Right ventricle myocardium inferior (tissue), 1 donor: ENCODE measurements around the gene TLK1. TPM values are rescaled to one million over a fixed set of nuclear protein-coding genes. Genes with fewer than 3 reads are reported as not detected.

Experiments
- ATAC-seq: fragments of 200-7000 bp; cut with Tn5 transposase; one replicate; pipeline ENCODE4 v1.9.1; 2020; ENCODE audit warnings: mild to moderate bottlenecking, moderate library complexity
- DNase-seq: peaks from one replicate; pipeline ENCODE4 v3.0.0; 2021; ENCODE audit errors: missing footprints
- intact Hi-C: fragments of 100-400 bp; cut with DNase I; formaldehyde crosslinking; loops from one replicate; pipeline ENCODE4 v1.11.0; 2022
- total RNA-seq: library from RNA; stranded (reverse); fragmentation: NEBNext Ultra II Directional; extraction: Animal tissue kit (Norgen Biotek cat#: 25700); gene quantifications from one replicate; pipeline ENCODE4 v1.2.1, GENCODE V29; 2021
- donor health status: DM: no; HTN: yes; CAD: no; lungs with severe emphysema.

Gene TLK1
- total RNA-seq, 1 donor from 2014 or later: 26.7 TPM

- ATAC-seq (no peak), DNase-seq (no peak)
- intact Hi-C loops: no loop called here
Measured at GRCh38 chr2:171149986-171150693, 10.6 kb downstream of the TLK1 start.

- no peak for DNase-seq
- ATAC-seq: no peak
- intact Hi-C loops: no loop called here
Measured at GRCh38 chr2:171149171-171149938, 11.3 kb downstream of the TLK1 start.

- intact Hi-C loops: no loop called here
- no peak for ATAC-seq
- DNase-seq: no peak
Measured at GRCh38 chr2:171147081-171147480, 13.6 kb downstream of the TLK1 start.

GRCh38 chr2:171146633-171147032 is 14.1 kb downstream of the TLK1 start:
- intact Hi-C loops: no loop called here
- DNase-seq (no peak), ATAC-seq (peak; percentile 26)

GRCh38 chr2:171146071-171146470 is 14.6 kb downstream of the TLK1 start:
- ATAC-seq (no peak), DNase-seq (no peak)
- intact Hi-C loops: no loop called here

GRCh38 chr2:171143670-171144062 is 17.0 kb downstream of the TLK1 start:
- intact Hi-C loops: no loop called here
- no peak for ATAC-seq
- no peak for DNase-seq

GRCh38 chr2:171142398-171142797 is 18.3 kb downstream of the TLK1 start:
- intact Hi-C loops: no loop called here
- no peak for ATAC-seq
- no peak for DNase-seq

- intact Hi-C loops: no loop called here
- no peak for DNase-seq
- ATAC-seq: no peak
Measured at GRCh38 chr2:171141320-171141719, 19.4 kb downstream of the TLK1 start.

- ATAC-seq (no peak), DNase-seq (no peak)
- intact Hi-C loops: no loop called here
Measured at GRCh38 chr2:171139860-171140259, 20.8 kb downstream of the TLK1 start.

- no peak for ATAC-seq
- DNase-seq: no peak
- intact Hi-C loops: no loop called here
Measured at GRCh38 chr2:171136024-171136423, 24.7 kb downstream of the TLK1 start.

GRCh38 chr2:171134624-171135230 is 26.0 kb downstream of the TLK1 start:
- DNase-seq (no peak), ATAC-seq (no peak)
- intact Hi-C loops: no loop called here

- intact Hi-C loops: no loop called here
- DNase-seq: no peak
- no peak for ATAC-seq
Measured at GRCh38 chr2:171132086-171132485, 28.6 kb downstream of the TLK1 start.

GRCh38 chr2:171128461-171128860 is 32.2 kb downstream of the TLK1 start:
- ATAC-seq: no peak
- no peak for DNase-seq
- intact Hi-C loops: no loop called here

- DNase-seq (no peak), ATAC-seq (no peak)
- intact Hi-C loops: no loop called here
Measured at GRCh38 chr2:171124541-171124940, 36.2 kb downstream of the TLK1 start.

GRCh38 chr2:171109571-171109970 is 51.1 kb downstream of the TLK1 start:
- DNase-seq (no peak), ATAC-seq (no peak)
- intact Hi-C loops: no loop called here

GRCh38 chr2:171109020-171109419 is 51.7 kb downstream of the TLK1 start:
- no peak for ATAC-seq
- DNase-seq: no peak
- intact Hi-C loops: no loop called here

- intact Hi-C loops: no loop called here
- DNase-seq (no peak), ATAC-seq (no peak)
Measured at GRCh38 chr2:171107803-171108202, 52.9 kb downstream of the TLK1 start.

- ATAC-seq (no peak), DNase-seq (no peak)
- intact Hi-C loops: no loop called here
Measured at GRCh38 chr2:171104379-171104778, 56.3 kb downstream of the TLK1 start.

- DNase-seq: no peak
- no peak for ATAC-seq
- intact Hi-C loops: no loop called here
Measured at GRCh38 chr2:171102802-171103201, 57.9 kb downstream of the TLK1 start.

GRCh38 chr2:171100370-171100769 is 60.3 kb downstream of the TLK1 start:
- intact Hi-C loops: no loop called here
- no peak for DNase-seq
- ATAC-seq: no peak
